RWPE1 (cell line): Measurements from ENCODE around the gene ZNF431.

Source experiments
- CTCF ChIA-PET: fragments of 350-600 bp; sonication (Branson Sonifier 250); formaldehyde crosslinking; extraction: SDS; loops from one replicate; lab custom pipeline; 2021; lab: Yijun Ruan, JAX
- POLR2A ChIA-PET: fragments of 400-600 bp; formaldehyde crosslinking; extraction: SDS; loops from one replicate; lab custom pipeline; 2020; ENCODE audit warnings: antibody characterized with exemption; ENCODE audit not compliant: low non-redundant PET; lab: Yijun Ruan, JAX
- DNase-seq: peaks from one replicate; pipeline ENCODE4 v3.0.0; 2012; ENCODE audit warnings: low spot score
- H3K27ac ChIP-seq: fragments of 450-650 bp; 2 replicates; pipeline ENCODE4 v1.5.1; 2017
- CTCF ChIP-seq: fragments of 450-650 bp; conservative IDR thresholded peaks from 2 replicates; pipeline ENCODE4 v1.5.1; 2017; ENCODE audit warnings: low read depth, mild to moderate bottlenecking

ZNF431 gene

GRCh38 chr19:21143428-21143827, 1.6 kb downstream of the ZNF431 start:
- H3K27ac ChIP-seq = no peak overlapping the region
- TF ChIP-seq CTCF = no peak
- ChIA-PET CTCF (no interaction called here), POLR2A (interaction anchor here (0.7 to 0.8 kb wide), 2 partner anchors 36 to 61 kb away, joined by 3 to 5 read pairs; no protein-coding TSS in a partner anchor)
- DNase-seq = no peak

- TF ChIP-seq CTCF = no peak
- peak; percentile 32 for DNase-seq
- no peak overlapping the region for H3K27ac ChIP-seq
- ChIA-PET CTCF (no interaction called here), POLR2A (interaction anchor here (0.7 kb wide), 1 partner anchor 36 kb away, joined by 5 read pairs; no protein-coding TSS in a partner anchor)
Observed at GRCh38 chr19:21143854-21144253, 2.0 kb downstream of the ZNF431 start.

GRCh38 chr19:21147540-21147939, 5.7 kb downstream of the ZNF431 start:
- ChIA-PET POLR2A (no interaction called here), CTCF (no interaction called here)
- TF ChIP-seq CTCF = no peak
- no peak for DNase-seq
- H3K27ac ChIP-seq = no peak overlapping the region

GRCh38 chr19:21148681-21149080, 6.8 kb downstream of the ZNF431 start:
- H3K27ac ChIP-seq = no peak overlapping the region
- DNase-seq = no peak
- ChIA-PET POLR2A (no interaction called here), CTCF (no interaction called here)
- no peak for TF ChIP-seq CTCF

- POLR2A ChIA-PET = interaction anchor here (0.6 kb wide), 1 partner anchor 513 kb away, joined by 5 read pairs; no protein-coding TSS in a partner anchor
- CTCF ChIA-PET = interaction anchor here (0.6 kb wide), 1 partner anchor 52 kb away, joined by 3 read pairs; no protein-coding TSS in a partner anchor
- DNase-seq = no peak
- TF ChIP-seq CTCF = no peak
- no peak overlapping the region for H3K27ac ChIP-seq
Observed at GRCh38 chr19:21149877-21150276, 8.0 kb downstream of the ZNF431 start.

GRCh38 chr19:21151460-21151859, 9.6 kb downstream of the ZNF431 start:
- POLR2A ChIA-PET = no interaction called here
- DNase-seq = no peak
- TF ChIP-seq CTCF = no peak
- CTCF ChIA-PET = no interaction called here
- no peak overlapping the region for H3K27ac ChIP-seq
